ENCODE measurements around the gene ACACA.
"Not testable (repeated sequence)": the region's sequence is repeated elsewhere in the genome, so short reads cannot be mapped to it uniquely, and the experiment has no call there.

ACACA gene

GRCh38 chr17:37086334-37086733 lies 320.3 kb downstream of the ACACA start:
- Histone ChIP-seq H3K4me1 (ENCODE audit: control insufficient read depth, insufficient read depth, low read length) (peaks cover 17% of the 10 kb centered on the region), H3K27me3 (ENCODE audit: control insufficient read depth, insufficient read depth, low read length) (no peaks in the 10 kb centered on the region), H3K9ac (ENCODE audit: low read depth, low read length) (no peak overlapping the region)

GRCh38 chr17:37084372-37084771 lies 322.3 kb downstream of the ACACA start:
- no peaks in the 10 kb centered on the region for H3K27me3 ChIP-seq (ENCODE audit: control insufficient read depth, insufficient read depth, low read length)
- H3K9me3 ChIP-seq (ENCODE audit: control insufficient read depth, insufficient read depth, low read length): no peaks in the 10 kb centered on the region
- H3K4me3 ChIP-seq (ENCODE audit: low read depth, low read length): no peak overlapping the region
- peaks cover 14% of the 10 kb centered on the region for H3K4me1 ChIP-seq (ENCODE audit: control insufficient read depth, insufficient read depth, low read length)
- no peak overlapping the region for H3K9ac ChIP-seq (ENCODE audit: low read depth, low read length)
- peaks cover 15% of the 10 kb centered on the region for H3K36me3 ChIP-seq (ENCODE audit: control insufficient read depth, insufficient read depth, low read length)

More at GRCh38 chr17:37086334-37086733, 320.3 kb downstream of the ACACA start:
- Histone ChIP-seq H3K4me3 (ENCODE audit: low read depth, low read length) (no peak overlapping the region), H3K36me3 (ENCODE audit: control insufficient read depth, insufficient read depth, low read length) (peaks cover 15% of the 10 kb centered on the region), H3K9me3 (ENCODE audit: control insufficient read depth, insufficient read depth, low read length) (no peaks in the 10 kb centered on the region)

GRCh38 chr17:37083456-37083855 lies 323.2 kb downstream of the ACACA start:
- Histone ChIP-seq H3K9me3 (ENCODE audit: control insufficient read depth, insufficient read depth, low read length) (no peaks in the 10 kb centered on the region), H3K4me1 (ENCODE audit: control insufficient read depth, insufficient read depth, low read length) (peaks cover 12% of the 10 kb centered on the region)

GRCh38 chr17:37082985-37083384 lies 323.7 kb downstream of the ACACA start:
- Histone ChIP-seq H3K36me3 (ENCODE audit: control insufficient read depth, insufficient read depth, low read length) (peaks cover 15% of the 10 kb centered on the region), H3K4me1 (ENCODE audit: control insufficient read depth, insufficient read depth, low read length) (peaks cover 12% of the 10 kb centered on the region), H3K4me3 (ENCODE audit: low read depth, low read length) (no peak overlapping the region), H3K9ac (ENCODE audit: low read depth, low read length) (peak overlapping the region; percentile 37), H3K27me3 (ENCODE audit: control insufficient read depth, insufficient read depth, low read length) (no peaks in the 10 kb centered on the region), H3K9me3 (ENCODE audit: control insufficient read depth, insufficient read depth, low read length) (no peaks in the 10 kb centered on the region)

More at GRCh38 chr17:37083456-37083855, 323.2 kb downstream of the ACACA start:
- Histone ChIP-seq H3K9ac (ENCODE audit: low read depth, low read length) (peak overlapping the region; percentile 37), H3K27me3 (ENCODE audit: control insufficient read depth, insufficient read depth, low read length) (no peaks in the 10 kb centered on the region), H3K36me3 (ENCODE audit: control insufficient read depth, insufficient read depth, low read length) (peaks cover 15% of the 10 kb centered on the region), H3K4me3 (ENCODE audit: low read depth, low read length) (no peak overlapping the region)

- Histone ChIP-seq H3K9me3 (ENCODE audit: control insufficient read depth, insufficient read depth, low read length) (no peaks in the 10 kb centered on the region), H3K27me3 (ENCODE audit: control insufficient read depth, insufficient read depth, low read length) (no peaks in the 10 kb centered on the region), H3K9ac (ENCODE audit: low read depth, low read length) (peak overlapping the region; percentile 37), H3K4me3 (ENCODE audit: low read depth, low read length) (no peak overlapping the region), H3K36me3 (ENCODE audit: control insufficient read depth, insufficient read depth, low read length) (peaks cover 15% of the 10 kb centered on the region), H3K4me1 (ENCODE audit: control insufficient read depth, insufficient read depth, low read length) (peaks cover 12% of the 10 kb centered on the region)
These were observed 324.2 kb downstream of the ACACA start for GRCh38 chr17:37082311-37082860.

GRCh38 chr17:37081287-37081686 lies 325.3 kb downstream of the ACACA start:
- Histone ChIP-seq H3K27me3 (ENCODE audit: control insufficient read depth, insufficient read depth, low read length) (no peaks in the 10 kb centered on the region), H3K9ac (ENCODE audit: low read depth, low read length) (no peak overlapping the region)

GRCh38 chr17:37079735-37080134 lies 326.9 kb downstream of the ACACA start:
- Histone ChIP-seq H3K9me3 (ENCODE audit: control insufficient read depth, insufficient read depth, low read length) (no peaks in the 10 kb centered on the region), H3K9ac (ENCODE audit: low read depth, low read length) (no peak overlapping the region), H3K36me3 (ENCODE audit: control insufficient read depth, insufficient read depth, low read length) (no peaks in the 10 kb centered on the region), H3K27me3 (ENCODE audit: control insufficient read depth, insufficient read depth, low read length) (no peaks in the 10 kb centered on the region), H3K4me1 (ENCODE audit: control insufficient read depth, insufficient read depth, low read length) (peaks cover 12% of the 10 kb centered on the region), H3K4me3 (ENCODE audit: low read depth, low read length) (no peak overlapping the region)

More at GRCh38 chr17:37081287-37081686, 325.3 kb downstream of the ACACA start:
- no peaks in the 10 kb centered on the region for H3K9me3 ChIP-seq (ENCODE audit: control insufficient read depth, insufficient read depth, low read length)
- no peak overlapping the region for H3K4me3 ChIP-seq (ENCODE audit: low read depth, low read length)
- peaks cover 12% of the 10 kb centered on the region for H3K4me1 ChIP-seq (ENCODE audit: control insufficient read depth, insufficient read depth, low read length)
- H3K36me3 ChIP-seq (ENCODE audit: control insufficient read depth, insufficient read depth, low read length): peaks cover 10% of the 10 kb centered on the region

GRCh38 chr17:37079065-37079708 lies 327.4 kb downstream of the ACACA start:
- H3K9me3 ChIP-seq (ENCODE audit: control insufficient read depth, insufficient read depth, low read length): no peaks in the 10 kb centered on the region
- no peak overlapping the region for H3K4me3 ChIP-seq (ENCODE audit: low read depth, low read length)
- H3K36me3 ChIP-seq (ENCODE audit: control insufficient read depth, insufficient read depth, low read length): no peaks in the 10 kb centered on the region
- no peak overlapping the region for H3K9ac ChIP-seq (ENCODE audit: low read depth, low read length)
- H3K4me1 ChIP-seq (ENCODE audit: control insufficient read depth, insufficient read depth, low read length): peaks cover 12% of the 10 kb centered on the region
- H3K27me3 ChIP-seq (ENCODE audit: control insufficient read depth, insufficient read depth, low read length): no peaks in the 10 kb centered on the region

- H3K4me3 ChIP-seq (ENCODE audit: low read depth, low read length); H3K4me1 ChIP-seq (ENCODE audit: control insufficient read depth, insufficient read depth, low read length); H3K9ac ChIP-seq (ENCODE audit: low read depth, low read length); H3K36me3 ChIP-seq (ENCODE audit: control insufficient read depth, insufficient read depth, low read length); H3K9me3 ChIP-seq (ENCODE audit: control insufficient read depth, insufficient read depth, low read length); H3K27me3 ChIP-seq (ENCODE audit: control insufficient read depth, insufficient read depth, low read length): not testable (repeated sequence)
These were observed 333.2 kb downstream of the ACACA start for GRCh38 chr17:37073464-37073863.

GRCh38 chr17:37069087-37069486 lies 337.5 kb downstream of the ACACA start:
- H3K36me3 ChIP-seq (ENCODE audit: control insufficient read depth, insufficient read depth, low read length): no peaks in the 10 kb centered on the region
- peaks cover 34% of the 10 kb centered on the region for H3K4me1 ChIP-seq (ENCODE audit: control insufficient read depth, insufficient read depth, low read length)
- H3K9me3 ChIP-seq (ENCODE audit: control insufficient read depth, insufficient read depth, low read length): no peaks in the 10 kb centered on the region
- no peaks in the 10 kb centered on the region for H3K27me3 ChIP-seq (ENCODE audit: control insufficient read depth, insufficient read depth, low read length)
- no peak overlapping the region for H3K9ac ChIP-seq (ENCODE audit: low read depth, low read length)
- H3K4me3 ChIP-seq (ENCODE audit: low read depth, low read length): no peak overlapping the region

- H3K4me1 ChIP-seq (ENCODE audit: control insufficient read depth, insufficient read depth, low read length): peaks cover 38% of the 10 kb centered on the region
- no peaks in the 10 kb centered on the region for H3K36me3 ChIP-seq (ENCODE audit: control insufficient read depth, insufficient read depth, low read length)
- no peaks in the 10 kb centered on the region for H3K9me3 ChIP-seq (ENCODE audit: control insufficient read depth, insufficient read depth, low read length)
- H3K27me3 ChIP-seq (ENCODE audit: control insufficient read depth, insufficient read depth, low read length): no peaks in the 10 kb centered on the region
- H3K9ac ChIP-seq (ENCODE audit: low read depth, low read length): no peak overlapping the region
- no peak overlapping the region for H3K4me3 ChIP-seq (ENCODE audit: low read depth, low read length)
These were observed 338.4 kb downstream of the ACACA start for GRCh38 chr17:37068266-37068665.

GRCh38 chr17:37067555-37068111 lies 339.0 kb downstream of the ACACA start:
- Histone ChIP-seq H3K9me3 (ENCODE audit: control insufficient read depth, insufficient read depth, low read length) (no peaks in the 10 kb centered on the region), H3K9ac (ENCODE audit: low read depth, low read length) (no peak overlapping the region), H3K4me1 (ENCODE audit: control insufficient read depth, insufficient read depth, low read length) (peaks cover 38% of the 10 kb centered on the region), H3K36me3 (ENCODE audit: control insufficient read depth, insufficient read depth, low read length) (no peaks in the 10 kb centered on the region), H3K27me3 (ENCODE audit: control insufficient read depth, insufficient read depth, low read length) (no peaks in the 10 kb centered on the region), H3K4me3 (ENCODE audit: low read depth, low read length) (no peak overlapping the region)
